22Rv1 (cell line): Measurements from ENCODE around the gene TUB.

Source experiments
- CTCF ChIP-seq: fragments of 450-650 bp; IDR thresholded peaks from 2 replicates; pipeline ENCODE4 v1.5.1; 2017; ENCODE audit warnings: mild to moderate bottlenecking
- ZFX ChIP-seq: fragments of 450-650 bp; IDR thresholded peaks from 2 replicates; pipeline ENCODE4 v1.6.1; 2017; ENCODE audit warnings: antibody characterized with exemption, borderline replicate concordance

GRCh38 chr11:8085011-8085645 is 4.1 kb downstream of the TUB start:
- no peak for TF ChIP-seq CTCF
- no peak for TF ChIP-seq ZFX
